H1 (cell line): ENCODE measurements around the gene RPL19.

ENCODE experiments used
- CHD1 ChIP-seq: IDR thresholded peaks from 2 replicates; pipeline ENCODE4 v1.6.1; 2012; ENCODE audit warnings: low read depth, low read length, improper control_type of control experiment
- CTCF ChIP-seq, 3 experiments: IDR thresholded peaks; 1 replicate in 2 of 3; 2 replicates in 1 of 3; pipeline versions ENCODE4 v1.5.1 to v1.6.1; 2011; ENCODE audit warnings: low read length in 3 of 3, mild to moderate bottlenecking in 3 of 3, inconsistent platforms in 2 of 3, low read depth in 1 of 3, moderate library complexity in 1 of 3; ENCODE audit not compliant: insufficient read depth in 1 of 3; ENCODE audit errors: control extremely low read depth in 1 of 3
- EP300 ChIP-seq, 2 experiments: IDR thresholded peaks; 1 replicate in 1 of 2; 2 replicates in 1 of 2; pipeline ENCODE4 v1.6.1; 2011 to 2012; ENCODE audit warnings: low read depth in 2 of 2, low read length in 2 of 2, mild to moderate bottlenecking in 2 of 2, borderline replicate concordance in 1 of 2, inconsistent platforms in 1 of 2, moderate library complexity in 1 of 2
- EZH2 ChIP-seq: fragments of 200-600 bp; sonication (generic); IDR thresholded peaks from 2 replicates; pipeline ENCODE4 v1.7.1; 2012; ENCODE audit warnings: low read depth, mild to moderate bottlenecking, moderate library complexity, low read length, inconsistent platforms; ENCODE audit not compliant: severe bottlenecking
- GABPA ChIP-seq: IDR thresholded peaks from 2 replicates; pipeline ENCODE4 v1.6.1; 2011; ENCODE audit warnings: mild to moderate bottlenecking, low read length, moderate library complexity, borderline replicate concordance; ENCODE audit not compliant: insufficient read depth
- POLR2A ChIP-seq, 2 experiments: IDR thresholded peaks; 1 replicate in 1 of 2; 2 replicates in 1 of 2; pipeline ENCODE4 v1.6.1; 2011; ENCODE audit warnings: low read depth in 2 of 2, low read length in 2 of 2, mild to moderate bottlenecking in 2 of 2; ENCODE audit errors: control extremely low read depth in 1 of 2
- POLR2AphosphoS5 ChIP-seq: IDR thresholded peaks from 2 replicates; pipeline ENCODE4 v1.6.1; 2011; ENCODE audit warnings: low read depth, low read length
- YY1 ChIP-seq: IDR thresholded peaks from 2 replicates; pipeline ENCODE4 v1.6.1; 2011; ENCODE audit warnings: low read depth, mild to moderate bottlenecking, low read length
- ZNF274 ChIP-seq: IDR thresholded peaks from 2 replicates; pipeline ENCODE4 v1.7.0; 2012; ENCODE audit warnings: low read length, borderline replicate concordance; ENCODE audit errors: extremely low read depth

GRCh38 chr17:39175695-39176093, 24.4 kb upstream of the RPL19 start:
- TF ChIP-seq CTCF (IDR thresholded peaks at IDR 0.05; ENCODE audit: control extremely low read depth in 1 of 3, insufficient read depth in 1 of 3, low read depth in 1 of 3, low read length in 3 of 3) (no peak), CHD1 (no peak), YY1 (no peak), GABPA (no peak), EZH2 (no peak), POLR2AphosphoS5 (no peak), EP300 (IDR thresholded peaks at IDR 0.05; ENCODE audit: borderline replicate concordance in 1 of 2, low read depth in 2 of 2, low read length in 2 of 2) (no peak), ZNF274 (no peak), POLR2A (IDR thresholded peaks at IDR 0.05; ENCODE audit: control extremely low read depth in 1 of 2, low read depth in 2 of 2, low read length in 2 of 2) (no peak)
